ENCODE results near the gene LRRC74B. TPM values are rescaled to one million over a fixed set of nuclear protein-coding genes. Genes with fewer than 3 reads are reported as not detected.

Gene LRRC74B
- total and polyA plus RNA-seq, 2 experiments from 2014 or later: not detected

DNA sequence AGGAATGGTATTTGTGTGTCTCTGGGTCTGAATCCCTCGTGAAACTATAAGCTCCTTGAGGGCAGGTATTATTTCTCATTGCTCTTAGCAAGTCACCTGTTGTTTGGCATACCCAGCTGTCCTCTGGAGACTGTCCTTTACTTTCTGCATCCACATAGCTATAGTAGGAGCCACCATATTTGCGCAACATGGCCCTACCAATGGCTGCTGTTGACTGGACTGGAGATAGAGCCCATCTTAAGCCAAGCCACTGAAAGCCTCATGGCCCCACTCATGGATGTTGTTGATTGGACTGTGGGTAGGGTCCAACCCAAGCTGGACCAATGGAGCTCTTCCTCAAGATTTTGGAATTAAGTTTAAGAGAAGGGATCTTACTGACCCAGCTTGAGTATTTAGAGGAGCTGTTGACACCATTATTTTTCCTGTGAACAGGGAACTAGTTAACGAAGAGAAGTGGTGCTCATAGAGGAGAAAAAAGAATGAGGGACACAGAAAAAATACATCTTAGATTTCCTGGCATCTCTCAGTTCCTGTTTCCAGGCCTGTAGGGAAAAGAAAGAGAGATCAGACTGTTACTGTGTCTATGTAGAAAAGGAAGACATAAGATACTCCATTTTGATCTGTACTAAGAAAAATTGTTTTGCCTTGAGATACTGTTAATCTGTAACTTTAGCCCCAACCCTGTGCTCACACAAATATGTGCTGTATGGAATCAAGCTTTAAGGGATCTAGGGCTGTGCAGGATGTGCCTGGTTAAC lies 47.2 kb downstream of the LRRC74B start:
- TF ChIP-seq NANOG (IDR thresholded peaks at IDR 0.05; ENCODE audit: borderline replicate concordance) (no peak), CREB1 (CRISPR knock-in tag; IDR thresholded peaks at IDR 0.05; ENCODE audit: low read depth) (no peak), STAT1 (IDR thresholded peaks at IDR 0.05; ENCODE audit: unreplicated experiment) (no peak), EZH2 (IDR thresholded peaks at IDR 0.05; ENCODE audit: low read depth, unreplicated experiment) (no peak), ZNF114 (CRISPR knock-in tag; IDR thresholded peaks at IDR 0.05) (no peak), JUNB (IDR thresholded peaks at IDR 0.05; ENCODE audit: unreplicated experiment) (no peak), ZNF331 (CRISPR knock-in tag; IDR thresholded peaks at IDR 0.05; ENCODE audit: low read depth) (no peak), POLR2AphosphoS5 (IDR thresholded peaks at IDR 0.05; ENCODE audit: low read depth) (no peak), REST (IDR thresholded peaks at IDR 0.05; ENCODE audit: unreplicated experiment) (no peak), EZH2phosphoT487 (IDR thresholded peaks at IDR 0.05; ENCODE audit: unreplicated experiment) (no peak)
- TF ChIP-seq, protein P1, sequence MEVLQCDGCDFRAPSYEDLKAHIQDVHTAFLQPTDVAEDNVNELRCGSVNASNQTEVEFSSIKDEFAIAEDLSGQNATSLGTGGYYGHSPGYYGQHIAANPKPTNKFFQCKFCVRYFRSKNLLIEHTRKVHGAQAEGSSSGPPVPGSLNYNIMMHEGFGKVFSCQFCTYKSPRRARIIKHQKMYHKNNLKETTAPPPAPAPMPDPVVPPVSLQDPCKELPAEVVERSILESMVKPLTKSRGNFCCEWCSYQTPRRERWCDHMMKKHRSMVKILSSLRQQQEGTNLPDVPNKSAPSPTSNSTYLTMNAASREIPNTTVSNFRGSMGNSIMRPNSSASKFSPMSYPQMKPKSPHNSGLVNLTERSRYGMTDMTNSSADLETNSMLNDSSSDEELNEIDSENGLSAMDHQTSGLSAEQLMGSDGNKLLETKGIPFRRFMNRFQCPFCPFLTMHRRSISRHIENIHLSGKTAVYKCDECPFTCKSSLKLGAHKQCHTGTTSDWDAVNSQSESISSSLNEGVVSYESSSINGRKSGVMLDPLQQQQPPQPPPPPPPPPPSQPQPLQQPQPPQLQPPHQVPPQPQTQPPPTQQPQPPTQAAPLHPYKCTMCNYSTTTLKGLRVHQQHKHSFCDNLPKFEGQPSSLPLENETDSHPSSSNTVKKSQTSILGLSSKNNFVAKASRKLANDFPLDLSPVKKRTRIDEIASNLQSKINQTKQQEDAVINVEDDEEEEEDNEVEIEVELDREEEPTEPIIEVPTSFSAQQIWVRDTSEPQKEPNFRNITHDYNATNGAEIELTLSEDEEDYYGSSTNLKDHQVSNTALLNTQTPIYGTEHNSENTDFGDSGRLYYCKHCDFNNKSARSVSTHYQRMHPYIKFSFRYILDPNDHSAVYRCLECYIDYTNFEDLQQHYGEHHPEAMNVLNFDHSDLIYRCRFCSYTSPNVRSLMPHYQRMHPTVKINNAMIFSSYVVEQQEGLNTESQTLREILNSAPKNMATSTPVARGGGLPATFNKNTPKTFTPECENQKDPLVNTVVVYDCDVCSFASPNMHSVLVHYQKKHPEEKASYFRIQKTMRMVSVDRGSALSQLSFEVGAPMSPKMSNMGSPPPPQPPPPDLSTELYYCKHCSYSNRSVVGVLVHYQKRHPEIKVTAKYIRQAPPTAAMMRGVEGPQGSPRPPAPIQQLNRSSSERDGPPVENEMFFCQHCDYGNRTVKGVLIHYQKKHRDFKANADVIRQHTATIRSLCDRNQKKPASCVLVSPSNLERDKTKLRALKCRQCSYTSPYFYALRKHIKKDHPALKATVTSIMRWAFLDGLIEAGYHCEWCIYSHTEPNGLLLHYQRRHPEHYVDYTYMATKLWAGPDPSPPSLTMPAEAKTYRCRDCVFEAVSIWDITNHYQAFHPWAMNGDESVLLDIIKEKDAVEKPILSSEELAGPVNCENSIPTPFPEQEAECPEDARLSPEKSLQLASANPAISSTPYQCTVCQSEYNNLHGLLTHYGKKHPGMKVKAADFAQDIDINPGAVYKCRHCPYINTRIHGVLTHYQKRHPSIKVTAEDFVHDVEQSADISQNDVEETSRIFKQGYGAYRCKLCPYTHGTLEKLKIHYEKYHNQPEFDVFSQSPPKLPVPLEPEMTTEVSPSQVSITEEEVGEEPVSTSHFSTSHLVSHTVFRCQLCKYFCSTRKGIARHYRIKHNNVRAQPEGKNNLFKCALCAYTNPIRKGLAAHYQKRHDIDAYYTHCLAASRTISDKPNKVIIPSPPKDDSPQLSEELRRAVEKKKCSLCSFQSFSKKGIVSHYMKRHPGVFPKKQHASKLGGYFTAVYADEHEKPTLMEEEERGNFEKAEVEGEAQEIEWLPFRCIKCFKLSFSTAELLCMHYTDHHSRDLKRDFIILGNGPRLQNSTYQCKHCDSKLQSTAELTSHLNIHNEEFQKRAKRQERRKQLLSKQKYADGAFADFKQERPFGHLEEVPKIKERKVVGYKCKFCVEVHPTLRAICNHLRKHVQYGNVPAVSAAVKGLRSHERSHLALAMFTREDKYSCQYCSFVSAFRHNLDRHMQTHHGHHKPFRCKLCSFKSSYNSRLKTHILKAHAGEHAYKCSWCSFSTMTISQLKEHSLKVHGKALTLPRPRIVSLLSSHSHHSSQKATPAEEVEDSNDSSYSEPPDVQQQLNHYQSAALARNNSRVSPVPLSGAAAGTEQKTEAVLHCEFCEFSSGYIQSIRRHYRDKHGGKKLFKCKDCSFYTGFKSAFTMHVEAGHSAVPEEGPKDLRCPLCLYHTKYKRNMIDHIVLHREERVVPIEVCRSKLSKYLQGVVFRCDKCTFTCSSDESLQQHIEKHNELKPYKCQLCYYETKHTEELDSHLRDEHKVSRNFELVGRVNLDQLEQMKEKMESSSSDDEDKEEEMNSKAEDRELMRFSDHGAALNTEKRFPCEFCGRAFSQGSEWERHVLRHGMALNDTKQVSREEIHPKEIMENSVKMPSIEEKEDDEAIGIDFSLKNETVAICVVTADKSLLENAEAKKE (CRISPR knock-in tag; IDR thresholded peaks at IDR 0.05): no peak
- TF ChIP-seq, protein P2, sequence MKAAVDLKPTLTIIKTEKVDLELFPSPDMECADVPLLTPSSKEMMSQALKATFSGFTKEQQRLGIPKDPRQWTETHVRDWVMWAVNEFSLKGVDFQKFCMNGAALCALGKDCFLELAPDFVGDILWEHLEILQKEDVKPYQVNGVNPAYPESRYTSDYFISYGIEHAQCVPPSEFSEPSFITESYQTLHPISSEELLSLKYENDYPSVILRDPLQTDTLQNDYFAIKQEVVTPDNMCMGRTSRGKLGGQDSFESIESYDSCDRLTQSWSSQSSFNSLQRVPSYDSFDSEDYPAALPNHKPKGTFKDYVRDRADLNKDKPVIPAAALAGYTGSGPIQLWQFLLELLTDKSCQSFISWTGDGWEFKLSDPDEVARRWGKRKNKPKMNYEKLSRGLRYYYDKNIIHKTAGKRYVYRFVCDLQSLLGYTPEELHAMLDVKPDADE (IDR thresholded peaks at IDR 0.05): no peak
- TF ChIP-seq, protein P3, sequence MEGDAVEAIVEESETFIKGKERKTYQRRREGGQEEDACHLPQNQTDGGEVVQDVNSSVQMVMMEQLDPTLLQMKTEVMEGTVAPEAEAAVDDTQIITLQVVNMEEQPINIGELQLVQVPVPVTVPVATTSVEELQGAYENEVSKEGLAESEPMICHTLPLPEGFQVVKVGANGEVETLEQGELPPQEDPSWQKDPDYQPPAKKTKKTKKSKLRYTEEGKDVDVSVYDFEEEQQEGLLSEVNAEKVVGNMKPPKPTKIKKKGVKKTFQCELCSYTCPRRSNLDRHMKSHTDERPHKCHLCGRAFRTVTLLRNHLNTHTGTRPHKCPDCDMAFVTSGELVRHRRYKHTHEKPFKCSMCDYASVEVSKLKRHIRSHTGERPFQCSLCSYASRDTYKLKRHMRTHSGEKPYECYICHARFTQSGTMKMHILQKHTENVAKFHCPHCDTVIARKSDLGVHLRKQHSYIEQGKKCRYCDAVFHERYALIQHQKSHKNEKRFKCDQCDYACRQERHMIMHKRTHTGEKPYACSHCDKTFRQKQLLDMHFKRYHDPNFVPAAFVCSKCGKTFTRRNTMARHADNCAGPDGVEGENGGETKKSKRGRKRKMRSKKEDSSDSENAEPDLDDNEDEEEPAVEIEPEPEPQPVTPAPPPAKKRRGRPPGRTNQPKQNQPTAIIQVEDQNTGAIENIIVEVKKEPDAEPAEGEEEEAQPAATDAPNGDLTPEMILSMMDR (conservative IDR thresholded peaks at IDR 0.05; ENCODE audit: low read depth in 2 of 2): no peak
- Mint-ChIP-seq H3K36me3 (ENCODE audit: low read depth) (no peaks in the 10 kb centered on the region), H3K27me3 (ENCODE audit: insufficient read depth, low read depth, poor library complexity) (peaks cover 4% of the 10 kb centered on the region), H3K4me3 (no peak overlapping the region), H3K4me1 (no peaks in the 10 kb centered on the region), H3K27ac (no peak overlapping the region), H3K9me3 (no peaks in the 10 kb centered on the region)
- no peaks in the 10 kb centered on the region for H3K36me3 ChIP-seq (ENCODE audit: insufficient read depth)
- no peaks in the 10 kb centered on the region for H3K4me1 ChIP-seq (ENCODE audit: insufficient read depth)
- no peaks in the 10 kb centered on the region for H3K79me2 ChIP-seq (replicated peaks; ENCODE audit: insufficient read depth)
- H3K27me3 ChIP-seq (ENCODE audit: insufficient read depth): no peaks in the 10 kb centered on the region
- no peak overlapping the region for H3K4me3 ChIP-seq
- DNase-seq (ENCODE audit: low spot score): no peak
- no peak for ATAC-seq
- H3K4me2 ChIP-seq: no peak overlapping the region
- H2AFZ ChIP-seq: no peak overlapping the region
- H3F3A ChIP-seq (replicated peaks; ENCODE audit: low read depth): no peaks in the 10 kb centered on the region
- no peaks in the 10 kb centered on the region for H3K9me2 ChIP-seq (ENCODE audit: insufficient read depth)
- no peak overlapping the region for H3K27ac ChIP-seq (ENCODE audit: low read depth)
- no peaks in the 10 kb centered on the region for H4K20me1 ChIP-seq (replicated peaks; ENCODE audit: insufficient read depth)
